GM10248 (cell line): ENCODE data around the gene PTGDR2.

Experiments used
- CTCF ChIA-PET: fragments of 300-600 bp; sonication (Branson Sonifier 250); formaldehyde crosslinking; extraction: SDS; loops from one replicate; lab custom pipeline; 2021; ENCODE audit warnings: antibody characterized with exemption; lab: Yijun Ruan, JAX
- POLR2A ChIA-PET: fragments of 350-650 bp; sonication (Branson Sonifier 250); formaldehyde crosslinking; extraction: SDS; loops from one replicate; lab custom pipeline; 2020; ENCODE audit warnings: antibody characterized with exemption; lab: Yijun Ruan, JAX
- DNase-seq: peaks from one replicate; pipeline ENCODE4 v3.0.0; 2012; ENCODE audit errors: extremely low spot score
- TF ChIP-seq, protein P1 (sequence below): IDR thresholded peaks from 2 replicates; pipeline ENCODE4 v1.5.1; 2012; ENCODE audit warnings: mild to moderate bottlenecking, low read depth; ENCODE audit errors: extremely low read depth, missing control alignments, control extremely low read depth

Gene PTGDR2

DNA sequence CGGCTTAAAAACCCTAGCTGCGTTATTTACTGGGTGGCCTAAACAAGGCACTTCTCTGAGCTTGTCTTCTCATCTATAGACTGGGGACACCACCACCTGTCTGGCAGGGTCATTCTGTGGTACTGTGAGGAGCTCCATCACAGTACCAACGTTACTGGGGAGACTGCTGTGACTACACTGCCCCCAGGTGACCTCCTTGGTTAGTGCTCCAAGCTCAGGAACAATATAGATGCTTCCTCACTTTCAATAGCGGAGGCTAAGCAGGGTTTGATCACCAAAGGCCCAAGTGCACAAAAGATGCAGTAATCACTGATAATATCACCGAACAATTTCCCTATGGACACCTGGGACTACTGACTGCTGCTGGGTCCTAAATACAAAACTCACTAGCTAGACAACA lies 31.8 kb upstream of the PTGDR2 start:
- ChIA-PET POLR2A (no interaction called here), CTCF (interaction anchor here (0.6 to 7.6 kb wide), 26 partner anchors 8 to 622 kb away, joined by 3 to 129 read pairs (median 6); partner anchors contain the start of gene PTGDR2)
- no peak for DNase-seq
- TF ChIP-seq, protein P1, sequence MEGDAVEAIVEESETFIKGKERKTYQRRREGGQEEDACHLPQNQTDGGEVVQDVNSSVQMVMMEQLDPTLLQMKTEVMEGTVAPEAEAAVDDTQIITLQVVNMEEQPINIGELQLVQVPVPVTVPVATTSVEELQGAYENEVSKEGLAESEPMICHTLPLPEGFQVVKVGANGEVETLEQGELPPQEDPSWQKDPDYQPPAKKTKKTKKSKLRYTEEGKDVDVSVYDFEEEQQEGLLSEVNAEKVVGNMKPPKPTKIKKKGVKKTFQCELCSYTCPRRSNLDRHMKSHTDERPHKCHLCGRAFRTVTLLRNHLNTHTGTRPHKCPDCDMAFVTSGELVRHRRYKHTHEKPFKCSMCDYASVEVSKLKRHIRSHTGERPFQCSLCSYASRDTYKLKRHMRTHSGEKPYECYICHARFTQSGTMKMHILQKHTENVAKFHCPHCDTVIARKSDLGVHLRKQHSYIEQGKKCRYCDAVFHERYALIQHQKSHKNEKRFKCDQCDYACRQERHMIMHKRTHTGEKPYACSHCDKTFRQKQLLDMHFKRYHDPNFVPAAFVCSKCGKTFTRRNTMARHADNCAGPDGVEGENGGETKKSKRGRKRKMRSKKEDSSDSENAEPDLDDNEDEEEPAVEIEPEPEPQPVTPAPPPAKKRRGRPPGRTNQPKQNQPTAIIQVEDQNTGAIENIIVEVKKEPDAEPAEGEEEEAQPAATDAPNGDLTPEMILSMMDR: peak; percentile 59

- TF ChIP-seq, protein P1: no peak
- POLR2A ChIA-PET: no interaction called here
- CTCF ChIA-PET: interaction anchor here (1.3 to 2.3 kb wide), 4 partner anchors 9 to 49 kb away, joined by 3 to 9 read pairs (median 5); no protein-coding TSS in a partner anchor
- DNase-seq: no peak
These were observed 25.0 kb upstream of the PTGDR2 start for GRCh38 chr11:60880643-60881282.

DNA sequence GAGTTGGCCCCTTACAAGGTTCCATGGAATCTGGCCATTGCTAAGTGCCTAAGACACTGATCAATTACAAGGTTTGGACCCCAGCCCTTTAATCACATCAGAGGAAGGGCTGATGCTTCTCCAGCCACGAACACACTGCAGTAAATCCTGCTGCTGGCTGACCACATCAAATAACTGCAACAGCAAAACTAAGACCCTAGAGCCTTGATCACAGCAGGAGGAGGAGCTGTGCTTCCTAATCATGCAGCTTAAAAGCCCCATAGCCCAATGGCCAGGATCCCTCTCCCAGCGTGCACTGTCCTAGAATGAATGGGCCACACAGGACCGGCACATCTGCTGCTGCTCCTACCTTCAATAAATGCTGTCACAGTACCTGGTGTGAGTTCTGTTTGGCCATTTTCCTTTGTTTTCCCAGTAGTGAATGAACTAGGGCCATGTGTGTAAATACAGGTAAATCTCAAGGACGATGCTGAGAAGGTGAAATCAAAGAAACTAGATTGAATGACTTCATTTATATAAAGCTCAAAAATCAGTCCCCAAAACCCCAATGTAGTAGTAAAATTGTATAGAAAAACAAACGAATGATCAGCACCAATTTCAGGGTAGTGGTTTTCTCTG lies 24.3 kb upstream of the PTGDR2 start:
- POLR2A ChIA-PET: no interaction called here

DNA sequence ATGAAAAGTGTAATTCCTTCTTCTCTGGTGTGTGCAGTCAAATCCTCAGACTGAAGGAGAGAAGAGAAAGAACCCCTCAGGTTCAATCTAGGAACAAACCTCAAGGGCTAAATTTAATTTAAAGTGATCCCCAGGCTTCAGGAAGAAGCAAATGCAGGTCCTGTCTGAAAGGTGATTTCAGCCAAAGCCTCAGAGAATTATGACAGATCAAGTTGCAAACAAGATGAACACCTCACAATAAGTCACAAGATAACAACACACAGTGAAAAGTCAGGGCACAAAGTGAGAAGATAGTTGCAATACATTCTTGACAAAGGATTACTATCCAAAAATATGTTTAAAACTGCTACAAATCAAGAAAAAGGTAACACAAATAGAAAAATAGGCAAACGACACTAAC lies 23.4 kb upstream of the PTGDR2 start:
- TF ChIP-seq, protein P1: no peak

More for the DNA sequence above, 24.3 kb upstream of the PTGDR2 start:
- CTCF ChIA-PET: interaction anchor here (1.3 to 2.3 kb wide), 4 partner anchors 9 to 49 kb away, joined by 3 to 9 read pairs (median 5); no protein-coding TSS in a partner anchor
- TF ChIP-seq, protein P1: no peak
- DNase-seq: no peak

DNA sequence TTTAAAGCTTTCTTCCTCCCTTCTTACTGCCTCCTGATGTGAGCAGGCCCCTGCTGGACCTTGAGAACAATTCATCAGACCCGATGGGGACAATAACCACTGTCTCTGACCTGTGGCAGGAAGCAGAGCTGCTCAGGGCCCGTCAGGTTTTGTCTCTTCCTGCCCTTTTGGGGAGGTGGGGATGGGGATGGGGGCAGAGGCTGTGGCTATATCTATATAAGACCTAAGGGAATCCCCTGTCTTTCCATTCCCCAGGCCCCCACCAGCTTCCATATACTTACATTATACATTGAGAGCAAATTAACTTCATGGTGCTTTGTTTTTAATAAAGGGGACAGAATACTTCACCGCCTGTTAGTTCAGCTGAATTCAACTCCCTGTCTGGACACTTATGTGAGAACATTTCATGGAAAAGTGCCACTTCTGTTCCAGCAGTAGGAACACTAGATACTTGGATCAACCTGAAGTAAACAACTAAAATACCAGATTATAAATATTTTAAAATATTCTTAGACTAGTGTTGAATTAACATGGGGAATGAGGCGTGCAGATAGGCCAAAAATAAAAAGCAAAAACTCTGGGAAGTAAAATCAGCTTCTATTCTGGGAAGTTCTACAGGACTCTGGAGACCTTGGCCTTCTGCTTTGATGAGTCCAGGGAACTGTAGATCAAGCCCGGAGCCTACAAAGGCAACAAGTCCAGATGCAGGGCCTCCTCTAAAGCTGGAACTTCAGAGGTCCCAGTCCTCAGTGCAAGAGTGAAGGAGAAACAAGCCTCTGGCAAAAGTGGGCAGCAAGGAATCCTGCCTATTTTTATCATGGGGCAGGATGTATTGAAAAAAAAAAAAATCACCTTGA lies 22.7 kb upstream of the PTGDR2 start:
- no peak for DNase-seq
- TF ChIP-seq, protein P1: no peak
- ChIA-PET POLR2A (interaction anchor here (0.5 kb wide), 1 partner anchor 17 kb away, joined by 3 read pairs; no protein-coding TSS in a partner anchor), CTCF (interaction anchor here (1.0 to 5.1 kb wide), 3 partner anchors 9 to 20 kb away, joined by 3 to 24 read pairs (median 4); no protein-coding TSS in a partner anchor)

More for the DNA sequence above, 23.4 kb upstream of the PTGDR2 start:
- POLR2A ChIA-PET: no interaction called here
- CTCF ChIA-PET: interaction anchor here (1.5 to 5.1 kb wide), 2 partner anchors 8 to 20 kb away, joined by 4 to 24 read pairs; no protein-coding TSS in a partner anchor
- DNase-seq: no peak

DNA sequence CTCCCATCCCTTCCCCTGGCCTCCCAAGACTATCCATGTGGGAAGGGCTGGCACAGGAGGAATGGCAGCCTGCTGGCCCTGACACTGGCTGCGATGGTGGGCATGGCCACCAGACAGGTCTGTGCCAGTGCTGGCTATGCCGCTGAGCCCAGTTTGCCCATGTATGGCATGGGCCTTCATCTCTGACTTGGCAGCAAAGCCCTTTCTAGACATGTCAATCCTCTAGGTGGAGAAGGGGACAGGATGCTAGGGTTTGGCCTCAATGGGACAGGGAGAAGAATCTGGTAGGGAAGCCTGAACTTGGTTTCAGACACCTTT lies 20.4 kb upstream of the PTGDR2 start:
- TF ChIP-seq, protein P1: no peak
- POLR2A ChIA-PET: no interaction called here
- no peak for DNase-seq
- CTCF ChIA-PET: interaction anchor here (1.1 to 5.1 kb wide), 5 partner anchors 10 to 22 kb away, joined by 3 to 24 read pairs (median 6); no protein-coding TSS in a partner anchor
